Right ventricle myocardium inferior (tissue), 1 donor: ENCODE measurements around the gene AHRR. TPM values are rescaled to one million over a fixed set of nuclear protein-coding genes. Genes with fewer than 3 reads are reported as not detected.
"Not testable (repeated sequence)": the region's sequence is repeated elsewhere in the genome, so short reads cannot be mapped to it uniquely, and the experiment has no call there.

Source experiments
- ATAC-seq: fragments of 200-7000 bp; cut with Tn5 transposase; one replicate; pipeline ENCODE4 v1.9.1; 2020; ENCODE audit warnings: mild to moderate bottlenecking, moderate library complexity
- DNase-seq: peaks from one replicate; pipeline ENCODE4 v3.0.0; 2021; ENCODE audit errors: missing footprints
- intact Hi-C: fragments of 100-400 bp; cut with DNase I; formaldehyde crosslinking; loops from one replicate; pipeline ENCODE4 v1.11.0; 2022
- total RNA-seq: library from RNA; stranded (reverse); fragmentation: NEBNext Ultra II Directional; extraction: Animal tissue kit (Norgen Biotek cat#: 25700); gene quantifications from one replicate; pipeline ENCODE4 v1.2.1, GENCODE V29; 2021
- donor health status: DM: no; HTN: yes; CAD: no; lungs with severe emphysema.

AHRR gene
- total RNA-seq, 1 donor from 2014 or later = 2.1 TPM

DNA sequence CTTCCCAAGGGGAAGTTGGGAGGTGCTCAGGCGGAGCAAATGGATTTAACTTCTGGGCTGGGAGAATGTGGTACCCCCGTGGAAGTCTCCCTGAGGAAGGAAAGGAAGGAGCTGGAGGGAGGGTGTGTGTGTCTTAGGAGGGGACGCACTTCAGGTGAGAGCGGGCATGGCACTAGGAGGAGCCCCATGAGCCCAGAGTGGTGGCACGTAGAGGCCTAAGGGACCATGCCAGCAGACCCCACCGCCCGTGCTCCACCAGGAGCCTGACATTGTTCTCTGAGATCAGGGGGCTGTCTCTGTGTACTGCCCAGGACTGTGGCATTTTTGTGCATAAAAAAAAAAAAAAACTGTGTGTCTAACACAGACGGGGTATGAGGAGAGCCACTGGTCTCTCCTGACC, 18.5 kb upstream of the AHRR start:
- intact Hi-C loops = no loop called here
- DNase-seq (no peak), ATAC-seq (no peak)

DNA sequence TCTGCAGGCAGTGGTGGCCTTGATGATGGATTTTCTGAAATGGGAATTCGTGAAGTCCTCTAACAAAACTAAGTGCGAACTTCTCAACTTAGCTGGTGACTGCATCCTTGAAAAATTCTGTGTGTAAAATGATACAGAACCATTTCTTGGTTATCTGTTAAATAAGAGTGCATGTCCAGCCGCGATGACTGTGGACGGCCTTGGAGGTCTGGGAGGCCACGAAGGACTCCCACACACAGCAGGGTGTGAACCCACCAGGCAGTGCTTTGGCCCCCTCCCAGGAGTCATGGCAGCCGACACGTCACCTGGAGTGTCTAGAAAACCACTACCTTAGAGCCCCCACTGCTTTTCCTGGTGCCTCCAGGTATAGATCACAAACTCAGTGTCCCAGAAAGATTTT, 17.8 kb upstream of the AHRR start:
- ATAC-seq, intact Hi-C loops, DNase-seq: not testable (repeated sequence)

DNA sequence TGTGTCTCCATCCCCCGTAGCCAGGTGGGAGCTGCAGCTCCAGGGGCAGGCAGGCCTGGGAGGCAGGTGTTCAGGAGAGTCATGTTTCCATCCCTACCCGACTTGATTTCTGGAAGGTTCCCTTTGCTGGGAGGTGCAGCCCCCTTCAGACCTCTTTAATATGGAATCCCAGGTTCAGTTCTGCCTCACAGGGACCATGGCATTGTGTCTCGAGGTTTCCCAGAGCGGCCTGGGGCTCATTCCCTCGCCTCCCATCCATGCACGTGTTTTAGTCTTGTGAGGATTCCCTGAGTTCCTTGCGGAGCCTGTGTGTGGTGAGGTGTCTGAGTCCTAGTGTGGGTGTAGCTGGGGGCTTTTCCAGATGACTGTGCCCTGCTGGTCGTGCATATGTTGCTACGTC, 16.5 kb upstream of the AHRR start:
- no peak for DNase-seq
- intact Hi-C loops = no loop called here
- no peak for ATAC-seq

DNA sequence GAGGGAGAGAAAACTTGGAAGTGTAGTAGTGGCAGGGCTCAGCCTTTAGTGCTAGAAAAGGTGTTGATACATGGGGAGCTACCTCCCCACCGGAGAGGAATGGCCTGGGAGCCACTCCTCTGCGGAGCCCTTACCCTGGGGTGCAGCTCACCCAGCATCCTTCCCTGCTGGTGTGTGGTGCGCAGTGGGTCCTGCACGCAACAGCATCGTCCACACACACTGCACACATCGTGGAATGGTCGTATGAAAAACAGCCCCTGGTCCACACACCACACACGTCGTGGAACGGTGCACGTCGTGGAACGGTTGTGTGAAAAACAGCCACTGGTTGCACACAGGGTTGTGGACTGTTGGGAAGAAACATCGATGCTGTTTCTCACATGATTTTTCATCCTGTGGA, 16.1 kb upstream of the AHRR start:
- intact Hi-C loops = no loop called here
- DNase-seq (no peak), ATAC-seq (no peak)

DNA sequence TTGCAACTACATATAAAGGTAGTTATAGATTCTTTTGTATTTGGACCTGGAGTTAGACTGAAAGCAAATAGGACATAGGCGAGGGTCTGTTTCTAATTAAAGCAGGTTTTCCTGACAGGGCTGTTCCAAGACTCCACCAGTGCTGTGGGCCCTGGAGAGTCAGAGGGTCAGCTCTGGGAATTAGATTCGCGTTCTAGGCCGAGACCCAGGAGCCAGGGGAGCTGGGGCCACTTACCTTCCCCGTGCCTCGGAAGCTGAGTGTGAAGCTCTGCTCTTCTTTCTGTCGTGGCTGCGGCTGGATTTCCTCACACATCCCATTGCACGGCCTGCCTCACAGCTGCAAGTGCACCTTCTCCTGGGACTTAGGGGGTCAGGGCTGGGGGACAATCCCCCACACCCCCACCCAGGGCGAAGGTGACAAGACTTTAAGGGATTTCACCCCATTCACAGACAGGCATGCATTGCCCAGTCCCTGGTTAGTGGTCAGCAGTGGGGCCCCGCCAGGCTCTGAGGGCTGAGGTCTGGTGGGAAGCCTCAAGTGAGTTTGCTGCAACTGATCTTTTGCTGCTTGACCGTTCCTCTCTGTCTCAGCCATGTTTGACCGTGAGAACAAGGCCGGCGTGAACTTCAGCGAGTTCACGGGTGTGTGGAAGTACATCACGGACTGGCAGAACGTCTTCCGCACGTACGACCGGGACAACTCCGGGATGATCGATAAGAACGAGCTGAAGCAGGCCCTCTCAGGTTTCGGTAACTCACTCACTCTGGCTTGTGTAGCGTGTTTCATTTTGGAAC, 15.3 kb upstream of the AHRR start:
- DNase-seq = no peak
- intact Hi-C loops = no loop called here

DNA sequence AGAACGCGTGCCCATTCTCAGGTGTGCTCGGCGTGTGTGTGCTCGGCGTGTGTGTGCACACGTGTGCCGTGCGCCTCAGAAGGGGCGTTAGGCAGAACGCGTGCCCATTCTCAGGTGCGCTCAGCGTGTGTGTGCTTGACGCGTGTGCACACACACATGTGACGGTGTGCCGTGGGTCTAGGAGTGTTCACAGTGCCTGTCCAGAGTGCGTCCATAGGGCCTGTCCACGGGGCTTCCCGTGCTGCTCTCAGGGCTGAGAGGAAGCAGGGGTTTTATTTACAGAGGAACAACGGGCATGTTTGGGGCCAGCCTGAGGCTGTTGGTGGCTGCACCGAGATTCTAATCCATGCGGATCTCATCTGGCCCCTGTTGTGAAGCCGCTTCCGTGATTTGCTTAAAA, 14.2 kb upstream of the AHRR start:
- intact Hi-C loops = no loop called here
- DNase-seq = no peak
- no peak for ATAC-seq

More for the DNA sequence above, 15.3 kb upstream of the AHRR start:
- ATAC-seq = no peak

DNA sequence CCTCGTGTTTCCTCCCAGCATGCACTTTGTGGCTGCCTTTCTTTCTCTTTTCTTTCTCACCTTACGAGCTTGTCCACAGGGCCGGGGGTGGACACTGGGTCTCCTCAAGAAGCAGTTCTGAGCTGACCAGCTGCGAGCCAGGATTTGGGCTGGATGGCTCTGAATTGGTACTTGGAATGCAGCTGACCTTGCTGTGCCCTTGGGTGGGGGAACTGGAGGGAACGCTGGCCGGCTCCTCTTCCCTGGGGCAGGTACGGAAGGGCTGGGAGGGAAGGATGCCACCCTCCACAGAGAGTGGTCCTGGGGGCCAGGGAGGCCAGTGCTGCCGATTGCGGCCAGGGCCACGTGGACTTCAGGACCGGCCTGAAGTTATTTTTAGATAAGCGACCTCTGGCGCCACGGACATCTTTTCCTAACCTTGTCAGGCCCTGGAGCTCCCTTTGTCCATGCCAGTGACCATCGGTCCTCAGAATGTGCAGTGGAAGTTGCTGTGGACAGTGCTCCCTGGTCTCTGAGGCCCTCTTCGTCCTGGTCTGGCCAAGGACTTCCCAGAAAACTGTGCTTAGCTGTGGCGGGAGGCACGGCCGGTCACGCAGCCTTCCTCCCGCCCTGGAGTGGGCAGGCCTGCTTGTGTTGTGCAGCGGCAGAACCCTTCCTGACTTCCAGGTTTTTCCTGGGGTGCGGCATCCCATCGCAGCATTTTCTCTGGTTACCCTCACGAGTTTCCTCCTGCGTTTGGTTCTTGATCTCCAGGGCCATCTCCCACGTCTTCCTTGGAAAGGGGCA, 13.5 kb upstream of the AHRR start:
- DNase-seq (no peak), ATAC-seq (no peak)
- intact Hi-C loops = no loop called here

DNA sequence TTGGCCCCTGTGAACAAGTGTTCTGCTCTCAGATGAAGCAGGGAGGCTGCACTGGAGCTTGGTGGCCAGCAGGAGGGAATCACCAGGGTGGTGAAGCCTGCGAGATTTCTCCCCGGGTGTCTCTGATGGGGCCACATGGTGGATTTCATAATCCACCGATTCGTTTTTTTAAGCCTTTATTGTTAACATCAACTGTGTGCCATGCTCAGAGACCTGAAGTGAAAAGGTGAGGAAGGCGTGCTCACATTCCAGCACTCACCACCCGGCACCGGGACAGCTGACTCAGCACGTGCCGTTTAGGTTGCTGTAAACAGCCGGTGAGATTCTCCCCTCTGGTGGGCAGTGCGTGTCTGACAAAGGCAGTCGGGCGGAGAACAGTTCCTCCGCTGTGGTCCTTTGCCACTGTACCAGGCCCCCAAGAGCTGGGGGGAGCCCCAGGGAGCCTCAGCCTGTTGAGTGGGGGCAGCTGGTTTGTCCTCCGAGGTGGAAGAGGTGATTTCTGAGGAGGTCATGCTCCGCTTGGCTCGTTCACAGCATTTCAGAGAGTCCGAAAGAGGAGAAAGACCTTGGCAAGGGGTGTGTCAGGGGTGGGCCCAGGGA, 12.7 kb upstream of the AHRR start:
- intact Hi-C loops = no loop called here
- no peak for DNase-seq
- ATAC-seq = no peak

DNA sequence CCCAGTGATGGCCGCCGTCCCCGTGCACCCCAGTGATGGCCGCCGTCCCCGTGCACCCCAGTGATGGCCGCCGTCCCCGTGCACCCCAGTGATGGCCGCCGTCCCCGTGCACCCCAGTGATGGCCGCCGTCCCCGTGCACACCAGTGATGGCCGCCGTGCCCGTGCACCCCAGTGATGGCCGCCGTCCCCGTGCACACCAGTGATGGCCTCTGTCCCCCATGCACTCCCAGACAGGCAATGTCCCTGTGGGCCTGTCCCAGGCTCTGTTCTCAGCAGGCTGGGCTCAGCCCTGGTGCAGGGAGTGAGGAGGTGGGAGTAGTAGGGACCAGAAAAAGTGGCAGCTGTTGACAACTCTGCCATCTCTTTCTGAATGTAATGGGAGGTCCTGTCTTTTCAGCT, 11.7 kb upstream of the AHRR start:
- not testable (repeated sequence) for ATAC-seq, DNase-seq
- intact Hi-C loops = loop anchor here (10.0 kb wide), 1 partner anchor 125 kb away; no protein-coding TSS in a partner anchor

DNA sequence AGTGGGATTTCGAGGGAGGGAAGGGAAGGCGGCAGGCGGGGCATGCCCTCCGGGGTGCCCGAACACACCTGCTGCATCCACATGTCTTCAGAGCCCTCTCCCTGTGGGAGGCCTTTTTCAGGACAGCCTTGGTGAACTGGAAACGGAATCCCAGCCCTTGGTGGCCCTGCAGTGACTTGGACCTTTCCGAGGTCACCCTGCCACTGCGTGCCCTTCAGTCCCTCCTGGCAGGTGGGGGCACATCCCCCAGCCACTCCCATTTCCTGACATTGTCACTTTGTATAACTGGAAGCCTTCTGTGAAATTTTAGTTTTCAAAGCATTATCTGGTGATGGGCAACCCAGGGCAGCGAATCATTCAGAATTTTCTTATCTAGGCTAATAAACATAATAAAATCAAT, 11.0 kb upstream of the AHRR start:
- ATAC-seq = no peak
- no peak for DNase-seq
- intact Hi-C loops = loop anchor here (10.0 kb wide), 1 partner anchor 124 kb away; no protein-coding TSS in a partner anchor

DNA sequence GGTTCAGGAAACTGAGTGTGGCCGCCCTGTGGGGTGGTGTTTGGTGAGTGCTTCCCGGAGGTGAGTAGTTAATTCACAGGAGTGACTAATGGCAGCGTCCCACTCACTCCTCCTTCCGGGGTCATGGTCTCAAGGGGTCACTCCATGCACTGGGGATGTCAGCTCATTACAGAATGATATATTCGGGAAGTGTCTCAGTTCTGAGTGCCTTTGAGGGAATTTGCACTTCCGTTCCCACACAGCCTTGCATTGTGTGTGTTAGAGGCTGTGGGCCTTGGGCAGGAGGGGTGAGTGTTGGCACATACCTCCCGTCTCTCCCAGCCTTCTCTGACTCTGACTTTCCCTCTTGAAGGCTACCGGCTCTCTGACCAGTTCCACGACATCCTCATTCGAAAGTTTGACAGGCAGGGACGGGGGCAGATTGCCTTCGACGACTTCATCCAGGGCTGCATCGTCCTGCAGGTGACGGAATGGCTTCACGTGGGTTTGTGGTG, 10.5 kb upstream of the AHRR start:
- intact Hi-C loops = loop anchor here (10.0 kb wide), 1 partner anchor 124 kb away; no protein-coding TSS in a partner anchor
- ATAC-seq = no peak
- no peak for DNase-seq

DNA sequence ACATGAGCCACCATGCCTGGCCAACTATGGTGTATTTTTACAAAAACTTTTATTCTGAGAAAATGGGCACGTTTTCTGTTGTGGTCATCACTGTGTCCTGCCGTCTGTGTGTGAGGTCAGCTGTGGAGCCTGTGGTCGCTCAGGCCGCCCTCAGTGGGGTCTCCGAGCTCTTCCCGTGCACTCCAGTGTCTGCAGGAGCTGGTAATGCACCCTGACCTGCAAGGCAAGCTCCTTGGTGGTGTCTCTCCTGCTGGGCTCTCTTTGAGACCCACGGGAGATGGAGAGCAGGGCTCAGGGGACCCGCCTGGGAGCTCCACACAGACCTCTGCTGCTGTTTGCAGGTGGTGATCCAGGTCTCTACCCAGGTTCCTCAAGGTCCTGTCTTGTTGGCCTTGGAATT, 9.6 kb upstream of the AHRR start:
- ATAC-seq (no peak), DNase-seq (no peak)
- intact Hi-C loops = loop anchor here (10.0 kb wide), 1 partner anchor 123 kb away; no protein-coding TSS in a partner anchor

DNA sequence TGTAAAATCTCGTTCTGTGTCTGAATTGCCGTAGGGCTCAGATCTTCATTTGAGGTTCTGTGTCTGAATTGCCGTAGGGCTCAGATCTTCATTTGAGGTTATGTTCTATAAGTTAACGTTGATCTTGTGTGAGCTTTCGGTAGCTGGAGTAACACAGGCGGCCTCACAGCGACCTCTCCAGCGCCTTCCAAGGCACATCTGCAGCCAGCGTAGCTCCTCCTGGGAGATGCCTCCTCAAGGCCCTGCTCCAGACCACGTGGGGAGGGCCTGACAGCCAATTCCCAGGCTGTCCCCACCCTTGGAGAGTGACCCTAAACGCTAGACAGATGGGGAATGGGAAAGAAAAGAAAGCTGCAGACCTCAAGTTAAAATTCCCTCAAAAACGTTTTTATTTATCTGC, 8.7 kb upstream of the AHRR start:
- DNase-seq (no peak), ATAC-seq (peak; percentile 64)
- intact Hi-C loops = loop anchor here (10.0 kb wide), 1 partner anchor 122 kb away; no protein-coding TSS in a partner anchor

DNA sequence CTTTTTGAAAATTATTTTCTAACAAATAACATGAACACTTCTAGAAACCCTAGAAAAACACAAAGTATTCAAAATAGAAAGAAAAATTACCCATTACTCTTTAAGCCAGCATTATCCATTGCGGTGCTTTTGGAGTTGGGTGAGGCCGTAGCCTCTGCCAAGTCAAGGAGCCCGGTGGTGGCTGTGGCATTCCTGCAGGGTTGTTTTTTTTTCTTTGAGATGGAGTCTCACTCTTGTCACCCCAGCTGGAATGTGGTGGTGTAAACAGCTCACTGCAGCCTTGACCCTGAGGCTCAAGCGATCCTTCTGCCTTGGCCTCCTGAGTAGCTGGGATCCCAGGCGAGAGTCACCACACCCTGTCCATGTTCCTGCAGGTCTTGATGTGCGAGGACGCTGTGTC, 8.2 kb upstream of the AHRR start:
- ATAC-seq (no peak), DNase-seq (no peak)
- intact Hi-C loops = loop anchor here (10.0 kb wide), 1 partner anchor 122 kb away; no protein-coding TSS in a partner anchor

DNA sequence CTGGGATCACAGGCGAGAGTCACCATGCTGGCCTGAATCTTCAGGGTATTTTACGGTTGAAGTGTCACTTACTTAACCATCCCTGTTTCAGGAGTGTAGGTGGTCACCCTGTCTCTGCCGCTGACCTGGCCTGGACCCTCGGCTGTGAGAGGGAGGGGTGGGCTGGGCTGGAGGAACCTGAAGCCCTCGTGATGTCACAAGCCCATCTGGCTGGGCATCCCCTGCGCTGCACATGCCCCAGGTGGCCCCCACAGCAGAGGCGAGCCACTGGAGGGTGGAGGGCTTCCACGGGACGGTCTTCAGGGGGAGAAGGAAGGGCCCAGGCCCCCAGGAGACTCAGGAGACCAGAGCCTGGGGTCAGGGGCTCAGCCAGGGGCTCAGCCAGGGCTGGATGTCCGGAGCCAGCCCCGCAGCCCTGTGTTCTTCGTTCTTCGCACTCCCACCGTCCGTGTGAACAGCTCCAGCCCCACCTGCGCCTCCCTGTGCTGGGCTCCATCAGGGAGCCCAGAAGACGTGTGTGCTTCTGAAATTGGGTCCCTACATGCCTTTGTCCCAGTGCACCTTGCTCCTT, 7.6 kb upstream of the AHRR start:
- no peak for ATAC-seq
- intact Hi-C loops = loop anchor here (10.0 kb wide), 1 partner anchor 121 kb away; no protein-coding TSS in a partner anchor
- DNase-seq = no peak

DNA sequence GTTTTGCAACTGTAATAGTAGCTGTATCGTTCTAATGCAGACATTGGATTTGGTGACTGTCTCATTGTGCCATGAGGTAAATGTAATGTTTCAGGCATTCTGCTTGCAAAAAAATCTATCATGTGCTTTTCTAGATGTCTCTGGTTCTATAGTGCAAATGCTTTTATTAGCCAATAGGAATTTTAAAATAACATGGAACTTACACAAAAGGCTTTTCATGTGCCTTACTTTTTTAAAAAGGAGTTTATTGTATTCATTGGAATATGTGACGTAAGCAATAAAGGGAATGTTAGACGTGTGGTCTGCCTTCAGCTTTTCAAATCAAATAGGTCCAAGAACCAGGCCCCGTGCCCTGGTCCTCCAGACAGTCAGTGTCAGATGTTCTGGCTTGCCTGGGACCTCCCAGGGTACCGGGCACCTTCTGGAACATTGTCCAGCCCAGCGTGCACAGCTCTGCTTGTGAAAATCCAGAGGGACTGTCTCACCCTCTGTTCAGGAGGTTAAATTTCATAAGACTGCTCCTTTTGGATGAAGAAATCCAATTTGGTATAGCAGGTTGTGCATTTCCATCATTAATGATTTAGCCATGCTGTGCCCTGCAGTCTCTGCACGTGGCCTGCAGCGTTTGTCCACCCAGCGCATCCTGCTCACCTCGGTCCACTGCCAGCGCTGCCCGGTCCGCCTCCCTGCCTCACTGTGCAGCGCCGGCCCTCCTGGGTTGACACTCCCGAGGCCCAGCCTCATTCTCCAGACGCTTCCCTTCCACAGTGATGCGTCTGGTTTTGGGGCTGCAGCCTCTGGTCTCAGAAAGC, 6.6 kb upstream of the AHRR start:
- no peak for DNase-seq
- ATAC-seq = no peak
- intact Hi-C loops = loop anchor here (10.0 kb wide), 1 partner anchor 120 kb away; no protein-coding TSS in a partner anchor

DNA sequence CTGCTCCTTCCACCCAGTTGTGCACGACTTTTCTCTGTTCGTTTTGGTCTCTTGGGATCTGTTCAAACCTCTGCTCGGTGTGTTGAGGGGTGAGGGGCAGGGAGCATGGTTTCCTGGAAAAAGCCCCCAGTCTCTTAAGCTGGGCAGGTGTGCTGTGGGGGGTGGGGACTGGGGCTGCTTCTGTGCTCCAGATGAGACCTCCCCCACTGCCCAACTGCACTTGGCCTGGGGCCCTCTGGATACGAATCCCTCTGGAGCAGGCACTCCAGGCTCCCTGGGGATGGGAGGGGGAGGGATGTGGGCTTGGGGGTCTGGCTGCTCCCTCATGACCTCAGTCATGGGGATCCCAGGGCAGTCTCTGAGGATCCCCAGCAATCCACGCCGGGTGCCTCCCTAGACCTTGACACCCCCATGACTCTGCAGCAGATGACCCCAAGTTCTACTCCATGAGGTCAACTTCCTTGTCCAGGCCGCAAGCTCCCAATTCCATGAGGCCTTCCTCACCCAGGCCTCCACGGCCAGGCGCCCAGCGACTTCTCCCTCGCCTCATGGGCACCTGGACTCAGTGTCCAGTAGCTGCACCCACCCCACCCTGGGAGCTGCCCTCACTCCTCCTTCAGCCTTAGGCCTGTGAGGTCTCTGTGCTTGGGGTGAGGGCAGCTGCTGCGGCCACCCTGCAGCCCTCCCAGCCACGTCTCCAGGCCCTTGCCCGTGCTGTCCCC, 5.9 kb upstream of the AHRR start:
- no peak for DNase-seq
- no peak for ATAC-seq
- intact Hi-C loops = loop anchor here (10.0 kb wide), 1 partner anchor 119 kb away; no protein-coding TSS in a partner anchor
